ENCODE measurements around the gene MMP3.

MMP3 gene

GRCh38 chr11:102788334-102788995 lies 54.9 kb downstream of the MMP3 start:
- DNase-seq (ENCODE audit: low spot score) = no peak
- in situ Hi-C loops (cut with MboI; ENCODE audit: low sequenced_read_pairs, unreplicated experiment) = no loop called here
- TF ChIP-seq, protein P1, sequence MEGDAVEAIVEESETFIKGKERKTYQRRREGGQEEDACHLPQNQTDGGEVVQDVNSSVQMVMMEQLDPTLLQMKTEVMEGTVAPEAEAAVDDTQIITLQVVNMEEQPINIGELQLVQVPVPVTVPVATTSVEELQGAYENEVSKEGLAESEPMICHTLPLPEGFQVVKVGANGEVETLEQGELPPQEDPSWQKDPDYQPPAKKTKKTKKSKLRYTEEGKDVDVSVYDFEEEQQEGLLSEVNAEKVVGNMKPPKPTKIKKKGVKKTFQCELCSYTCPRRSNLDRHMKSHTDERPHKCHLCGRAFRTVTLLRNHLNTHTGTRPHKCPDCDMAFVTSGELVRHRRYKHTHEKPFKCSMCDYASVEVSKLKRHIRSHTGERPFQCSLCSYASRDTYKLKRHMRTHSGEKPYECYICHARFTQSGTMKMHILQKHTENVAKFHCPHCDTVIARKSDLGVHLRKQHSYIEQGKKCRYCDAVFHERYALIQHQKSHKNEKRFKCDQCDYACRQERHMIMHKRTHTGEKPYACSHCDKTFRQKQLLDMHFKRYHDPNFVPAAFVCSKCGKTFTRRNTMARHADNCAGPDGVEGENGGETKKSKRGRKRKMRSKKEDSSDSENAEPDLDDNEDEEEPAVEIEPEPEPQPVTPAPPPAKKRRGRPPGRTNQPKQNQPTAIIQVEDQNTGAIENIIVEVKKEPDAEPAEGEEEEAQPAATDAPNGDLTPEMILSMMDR (IDR thresholded peaks at IDR 0.05; ENCODE audit: borderline replicate concordance, control extremely low read depth, extremely low read depth, insufficient read depth, missing control alignments) = no peak
